Endothelial cell (in vitro differentiated cells): ENCODE measurements around the gene TCF23. TPM values are rescaled to one million over a fixed set of nuclear protein-coding genes. Genes with fewer than 3 reads are reported as not detected.
"Not testable (repeated sequence)": the region's sequence is repeated elsewhere in the genome, so short reads cannot be mapped to it uniquely, and the experiment has no call there.

ENCODE experiments used
- DNase-seq: peaks from one replicate; pipeline ENCODE4 v3.0.0; 2021; ENCODE audit warnings: low spot score
- H3K27ac Mint-ChIP-seq: one replicate; pipeline ENCODE4 v1.8.0; 2021; ENCODE audit warnings: mixed read lengths, inconsistent platforms; ENCODE audit not compliant: unreplicated experiment
- H3K27me3 Mint-ChIP-seq: one replicate; pipeline ENCODE4 v1.8.0; 2021; ENCODE audit warnings: mild to moderate bottlenecking, moderate library complexity, mixed read lengths, inconsistent platforms; ENCODE audit not compliant: unreplicated experiment
- H3K36me3 Mint-ChIP-seq: one replicate; pipeline ENCODE4 v1.8.0; 2021; ENCODE audit warnings: mild to moderate bottlenecking, low read depth, mixed read lengths, inconsistent platforms; ENCODE audit not compliant: unreplicated experiment
- H3K4me1 Mint-ChIP-seq: one replicate; pipeline ENCODE4 v1.8.0; 2021; ENCODE audit warnings: mild to moderate bottlenecking, mixed read lengths, inconsistent platforms; ENCODE audit not compliant: unreplicated experiment
- H3K4me3 Mint-ChIP-seq: one replicate; pipeline ENCODE4 v1.8.0; 2021; ENCODE audit warnings: mild to moderate bottlenecking, mixed read lengths, inconsistent platforms; ENCODE audit not compliant: unreplicated experiment
- H3K9me3 Mint-ChIP-seq: one replicate; pipeline ENCODE4 v1.8.0; 2021; ENCODE audit warnings: mixed read lengths, inconsistent platforms; ENCODE audit not compliant: unreplicated experiment
- total RNA-seq: library from RNA; stranded (reverse); fragmentation: NEBNext Ultra II Directional; extraction: Animal tissue kit (Norgen Biotek cat#: 25700); gene quantifications from one replicate; pipeline ENCODE4 v1.2.1, GENCODE V29; 2021; ENCODE audit not compliant: unreplicated experiment
- TF ChIP-seq, protein P1 (sequence below): fragments of 200-600 bp; sonication (generic); IDR thresholded peaks from one replicate; pipeline ENCODE4 v1.5.0; 2021; ENCODE audit warnings: antibody characterized with exemption; ENCODE audit not compliant: unreplicated experiment

TCF23 gene
- total RNA-seq, 1 donor from 2014 or later = not detected

DNA sequence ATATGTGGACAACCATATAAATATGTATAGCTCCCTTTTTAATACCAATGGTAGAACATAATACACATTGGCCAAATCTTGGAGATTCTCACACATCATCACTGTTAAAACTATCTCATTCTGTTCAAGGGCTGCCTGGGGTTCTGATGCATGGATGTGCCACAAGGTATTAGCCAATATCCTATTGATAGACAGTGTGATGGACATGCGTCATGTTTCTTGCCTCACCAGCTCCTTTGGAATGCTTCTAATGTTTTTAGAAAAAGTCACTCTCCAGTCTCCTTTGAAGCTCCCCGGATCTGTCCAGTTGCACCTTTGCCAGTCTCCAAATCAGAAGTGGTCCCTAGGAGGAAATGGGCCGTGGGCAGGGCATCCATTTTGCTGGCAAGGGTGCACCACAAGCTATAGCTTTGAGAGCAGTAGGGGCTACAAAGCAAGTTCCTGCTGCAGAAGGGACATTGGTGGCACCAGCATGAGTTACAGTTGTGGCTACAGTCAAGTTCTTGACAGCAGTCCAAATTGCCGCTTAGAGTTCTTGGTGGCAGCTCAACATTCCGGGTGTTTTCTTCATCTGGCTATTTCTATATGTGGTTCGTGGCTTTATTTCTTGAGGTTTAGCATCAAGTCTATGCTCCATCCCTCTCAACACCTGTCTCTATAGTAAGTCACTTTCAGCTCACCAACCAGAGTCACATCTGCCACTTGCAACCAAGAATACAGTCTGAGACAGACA lies 38.0 kb downstream of the TCF23 start:
- no peak for DNase-seq
- TF ChIP-seq, protein P1, sequence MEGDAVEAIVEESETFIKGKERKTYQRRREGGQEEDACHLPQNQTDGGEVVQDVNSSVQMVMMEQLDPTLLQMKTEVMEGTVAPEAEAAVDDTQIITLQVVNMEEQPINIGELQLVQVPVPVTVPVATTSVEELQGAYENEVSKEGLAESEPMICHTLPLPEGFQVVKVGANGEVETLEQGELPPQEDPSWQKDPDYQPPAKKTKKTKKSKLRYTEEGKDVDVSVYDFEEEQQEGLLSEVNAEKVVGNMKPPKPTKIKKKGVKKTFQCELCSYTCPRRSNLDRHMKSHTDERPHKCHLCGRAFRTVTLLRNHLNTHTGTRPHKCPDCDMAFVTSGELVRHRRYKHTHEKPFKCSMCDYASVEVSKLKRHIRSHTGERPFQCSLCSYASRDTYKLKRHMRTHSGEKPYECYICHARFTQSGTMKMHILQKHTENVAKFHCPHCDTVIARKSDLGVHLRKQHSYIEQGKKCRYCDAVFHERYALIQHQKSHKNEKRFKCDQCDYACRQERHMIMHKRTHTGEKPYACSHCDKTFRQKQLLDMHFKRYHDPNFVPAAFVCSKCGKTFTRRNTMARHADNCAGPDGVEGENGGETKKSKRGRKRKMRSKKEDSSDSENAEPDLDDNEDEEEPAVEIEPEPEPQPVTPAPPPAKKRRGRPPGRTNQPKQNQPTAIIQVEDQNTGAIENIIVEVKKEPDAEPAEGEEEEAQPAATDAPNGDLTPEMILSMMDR = no peak
- H3K27me3 Mint-ChIP-seq = no peaks in the 10 kb centered on the region
- H3K9me3 Mint-ChIP-seq = no peaks in the 10 kb centered on the region
- no peak overlapping the region for H3K4me3 Mint-ChIP-seq
- H3K36me3 Mint-ChIP-seq = no peaks in the 10 kb centered on the region
- no peaks in the 10 kb centered on the region for H3K4me1 Mint-ChIP-seq
- no peak overlapping the region for H3K27ac Mint-ChIP-seq

- Mint-ChIP-seq H3K36me3 (no peaks in the 10 kb centered on the region), H3K4me3 (no peak overlapping the region), H3K4me1 (peaks cover 3% of the 10 kb centered on the region), H3K9me3 (no peaks in the 10 kb centered on the region), H3K27ac (no peak overlapping the region), H3K27me3 (no peaks in the 10 kb centered on the region)
- DNase-seq = no peak
- TF ChIP-seq, protein P1 = no peak
These were observed 41.2 kb downstream of the TCF23 start for GRCh38 chr2:27189989-27190388.

DNA sequence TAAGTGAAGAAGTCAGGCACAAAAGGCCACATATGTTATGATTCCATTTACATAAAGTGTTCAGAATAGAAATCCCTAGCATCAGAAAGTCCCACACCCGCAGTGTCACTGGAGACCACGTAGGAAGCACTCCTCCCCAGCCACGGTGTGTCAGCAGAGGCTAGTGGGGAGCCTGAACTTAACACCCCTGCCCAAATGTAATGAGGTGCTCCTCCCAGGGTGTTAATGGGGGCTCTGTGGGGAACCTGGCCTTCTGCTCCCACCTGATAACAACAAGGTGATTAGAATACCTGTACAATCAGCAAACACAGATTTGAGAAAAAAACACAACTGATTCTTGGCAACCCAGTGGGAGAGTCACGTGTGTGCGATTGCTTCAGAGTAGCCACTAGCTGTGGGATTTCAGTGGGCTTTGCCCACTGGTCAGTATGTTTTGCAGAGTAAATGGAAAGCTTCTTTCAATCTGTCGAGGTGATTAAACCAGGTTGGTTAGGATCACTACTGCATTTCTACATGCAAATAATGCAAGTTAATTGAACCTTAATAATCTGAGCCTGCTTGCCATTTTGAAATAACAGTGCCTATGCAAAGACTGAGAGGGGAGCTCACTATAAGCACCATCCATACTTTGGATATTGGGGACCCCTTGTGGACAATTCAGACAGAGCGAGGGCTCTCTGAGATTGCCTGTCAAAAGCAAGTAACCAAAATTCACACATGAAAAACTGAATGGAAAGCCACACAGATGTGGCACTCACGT lies 42.4 kb downstream of the TCF23 start:
- H3K9me3 Mint-ChIP-seq = no peaks in the 10 kb centered on the region
- H3K27me3 Mint-ChIP-seq = no peaks in the 10 kb centered on the region
- H3K4me3 Mint-ChIP-seq = no peak overlapping the region
- no peak overlapping the region for H3K27ac Mint-ChIP-seq
- H3K36me3 Mint-ChIP-seq = no peaks in the 10 kb centered on the region
- TF ChIP-seq, protein P1 = peak; percentile 30
- DNase-seq = peak; percentile 53
- H3K4me1 Mint-ChIP-seq = peaks cover 3% of the 10 kb centered on the region

DNA sequence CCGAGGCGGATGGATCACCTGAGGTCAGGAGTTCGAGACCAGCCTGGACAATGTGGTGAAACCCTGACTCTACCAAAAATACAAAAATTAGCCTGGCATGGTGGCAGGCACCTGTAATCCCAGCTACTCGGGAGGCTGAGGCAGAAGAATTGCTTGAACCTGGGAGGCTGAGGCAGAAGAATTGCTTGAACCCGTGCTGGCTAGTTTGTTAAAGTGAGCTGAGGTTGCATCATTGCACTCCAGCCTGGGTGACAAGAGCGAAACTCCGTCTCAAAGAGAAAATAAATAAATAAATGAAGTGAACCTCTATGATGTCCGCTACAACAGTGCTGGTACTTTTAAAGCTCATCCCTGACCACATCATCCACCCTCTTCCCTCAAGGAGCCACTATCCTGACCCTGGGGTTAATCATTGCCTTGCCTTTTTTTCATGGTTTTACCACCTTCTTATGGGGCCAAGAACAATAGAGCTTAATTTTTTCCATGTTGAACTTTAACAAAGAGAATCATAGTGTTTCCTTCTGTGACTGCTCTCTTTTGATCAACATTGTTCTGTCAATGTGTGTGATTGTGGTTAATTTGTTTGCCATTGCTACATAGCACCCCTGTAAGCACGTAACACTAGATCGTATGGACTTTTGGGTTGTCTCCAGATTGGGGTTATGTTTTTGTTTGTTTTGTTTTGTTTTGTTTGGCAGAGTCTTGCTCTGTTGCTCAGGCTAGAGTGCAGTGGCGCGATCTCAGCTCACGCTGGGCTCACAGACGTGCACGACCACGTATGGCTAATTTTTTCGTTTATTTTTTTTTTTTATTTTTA lies 45.9 kb downstream of the TCF23 start:
- no peak for DNase-seq
- Mint-ChIP-seq H3K4me1 (peaks cover 3% of the 10 kb centered on the region), H3K36me3 (peaks cover 2% of the 10 kb centered on the region), H3K9me3 (no peaks in the 10 kb centered on the region), H3K27ac (no peak overlapping the region), H3K27me3 (peaks cover 1% of the 10 kb centered on the region), H3K4me3 (no peak overlapping the region)
- TF ChIP-seq, protein P1 = no peak

- H3K27me3 Mint-ChIP-seq, H3K9me3 Mint-ChIP-seq, H3K27ac Mint-ChIP-seq: not testable (repeated sequence)
These were observed 47.0 kb downstream of the TCF23 start for GRCh38 chr2:27195799-27196198.

DNA sequence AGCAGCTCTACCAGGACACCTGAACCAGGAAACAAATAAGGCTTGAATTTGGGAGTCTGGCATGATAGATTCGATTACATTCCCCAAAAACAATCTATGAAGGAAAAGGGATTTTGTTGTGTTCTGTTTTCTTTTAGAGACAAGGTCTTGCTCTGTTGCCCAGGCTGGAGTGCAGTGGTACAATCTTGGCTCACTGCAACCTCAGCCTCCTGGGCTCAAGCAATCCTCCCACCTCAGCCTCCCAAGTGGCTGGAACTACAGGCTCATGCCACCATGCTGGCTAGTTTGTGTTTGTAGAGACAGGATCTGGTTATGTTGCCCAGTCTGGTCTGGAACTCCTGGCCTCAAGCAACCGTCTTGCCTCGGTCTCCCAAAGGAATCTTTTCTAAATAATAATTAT lies 49.3 kb downstream of the TCF23 start:
- H3K4me3 Mint-ChIP-seq, H3K27ac Mint-ChIP-seq, H3K9me3 Mint-ChIP-seq, H3K27me3 Mint-ChIP-seq, DNase-seq, H3K4me1 Mint-ChIP-seq: not testable (repeated sequence)
- H3K36me3 Mint-ChIP-seq = peaks cover 23% of the 10 kb centered on the region

More at GRCh38 chr2:27195799-27196198, 47.0 kb downstream of the TCF23 start:
- DNase-seq, H3K4me1 Mint-ChIP-seq, H3K4me3 Mint-ChIP-seq, H3K36me3 Mint-ChIP-seq: not testable (repeated sequence)
